Nephron progenitor cell (in vitro differentiated cells): ENCODE results near the gene ARMC9.

Experiments used
- DNase-seq: peaks from one replicate; pipeline ENCODE4 v3.0.0; 2021
- H3K27ac Mint-ChIP-seq: 2 replicates; pipeline ENCODE4 v1.8.0; 2021; ENCODE audit warnings: mild to moderate bottlenecking, moderate library complexity, mixed read lengths
- H3K27me3 Mint-ChIP-seq: 2 replicates; pipeline ENCODE4 v1.8.0; 2021; ENCODE audit warnings: mild to moderate bottlenecking, low read depth, mixed read lengths; ENCODE audit not compliant: poor library complexity
- H3K36me3 Mint-ChIP-seq: 2 replicates; pipeline ENCODE4 v1.8.0; 2021; ENCODE audit warnings: low read depth, mixed read lengths
- H3K4me1 Mint-ChIP-seq: 2 replicates; pipeline ENCODE4 v1.8.0; 2021; ENCODE audit warnings: mixed read lengths
- H3K4me3 Mint-ChIP-seq: 2 replicates; pipeline ENCODE4 v1.8.0; 2021; ENCODE audit warnings: mild to moderate bottlenecking, moderate library complexity, mixed read lengths
- H3K9me3 Mint-ChIP-seq: 2 replicates; pipeline ENCODE4 v1.8.0; 2021; ENCODE audit warnings: mild to moderate bottlenecking, moderate library complexity, mixed read lengths
- TF ChIP-seq, protein P1 (sequence below): fragments of 200-600 bp; sonication (generic); IDR thresholded peaks from 2 replicates; pipeline ENCODE4 v1.5.0; 2021; ENCODE audit warnings: antibody characterized with exemption

The ARMC9 gene

DNA sequence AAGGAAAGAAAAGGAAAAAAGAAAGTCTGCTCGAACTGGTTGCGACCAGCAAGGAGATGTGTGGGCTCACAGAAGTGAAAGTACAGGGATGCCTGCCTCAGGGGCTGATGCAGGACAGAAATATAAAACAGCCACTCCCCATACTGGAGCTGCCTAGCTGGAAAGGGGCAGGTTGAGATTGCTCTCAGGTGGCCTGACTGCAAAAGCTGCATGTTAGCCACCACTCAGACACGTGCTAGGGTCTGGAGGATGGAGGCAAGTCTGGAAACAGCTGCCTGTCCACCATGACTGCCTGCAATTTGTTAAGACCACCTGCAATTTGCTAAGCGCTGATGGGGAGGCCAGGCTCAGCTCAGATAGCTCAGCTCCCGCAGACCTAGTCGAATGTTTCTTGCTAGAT is 215.0 kb downstream of the ARMC9 start:
- H3K4me1 Mint-ChIP-seq: peaks cover 21% of the 10 kb centered on the region
- TF ChIP-seq, protein P1, sequence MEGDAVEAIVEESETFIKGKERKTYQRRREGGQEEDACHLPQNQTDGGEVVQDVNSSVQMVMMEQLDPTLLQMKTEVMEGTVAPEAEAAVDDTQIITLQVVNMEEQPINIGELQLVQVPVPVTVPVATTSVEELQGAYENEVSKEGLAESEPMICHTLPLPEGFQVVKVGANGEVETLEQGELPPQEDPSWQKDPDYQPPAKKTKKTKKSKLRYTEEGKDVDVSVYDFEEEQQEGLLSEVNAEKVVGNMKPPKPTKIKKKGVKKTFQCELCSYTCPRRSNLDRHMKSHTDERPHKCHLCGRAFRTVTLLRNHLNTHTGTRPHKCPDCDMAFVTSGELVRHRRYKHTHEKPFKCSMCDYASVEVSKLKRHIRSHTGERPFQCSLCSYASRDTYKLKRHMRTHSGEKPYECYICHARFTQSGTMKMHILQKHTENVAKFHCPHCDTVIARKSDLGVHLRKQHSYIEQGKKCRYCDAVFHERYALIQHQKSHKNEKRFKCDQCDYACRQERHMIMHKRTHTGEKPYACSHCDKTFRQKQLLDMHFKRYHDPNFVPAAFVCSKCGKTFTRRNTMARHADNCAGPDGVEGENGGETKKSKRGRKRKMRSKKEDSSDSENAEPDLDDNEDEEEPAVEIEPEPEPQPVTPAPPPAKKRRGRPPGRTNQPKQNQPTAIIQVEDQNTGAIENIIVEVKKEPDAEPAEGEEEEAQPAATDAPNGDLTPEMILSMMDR: no peak
- DNase-seq: no peak
- H3K4me3 Mint-ChIP-seq: no peak overlapping the region
- H3K27ac Mint-ChIP-seq: no peak overlapping the region
- peaks cover 21% of the 10 kb centered on the region for H3K27me3 Mint-ChIP-seq
- H3K9me3 Mint-ChIP-seq: peaks cover 23% of the 10 kb centered on the region
- H3K36me3 Mint-ChIP-seq: peaks cover 5% of the 10 kb centered on the region

- H3K36me3 Mint-ChIP-seq: peaks cover 5% of the 10 kb centered on the region
- DNase-seq: no peak
- H3K27me3 Mint-ChIP-seq: peaks cover 23% of the 10 kb centered on the region
- H3K4me1 Mint-ChIP-seq: peaks cover 26% of the 10 kb centered on the region
- TF ChIP-seq, protein P1: no peak
- peaks cover 19% of the 10 kb centered on the region for H3K9me3 Mint-ChIP-seq
- H3K4me3 Mint-ChIP-seq: peak overlapping the region; percentile 8
- H3K27ac Mint-ChIP-seq: no peak overlapping the region
Observed at GRCh38 chr2:231413921-231414476, 215.6 kb downstream of the ARMC9 start.

- H3K36me3 Mint-ChIP-seq: peaks cover 5% of the 10 kb centered on the region
- H3K27ac Mint-ChIP-seq: no peak overlapping the region
- DNase-seq: no peak
- TF ChIP-seq, protein P1: no peak
- peaks cover 17% of the 10 kb centered on the region for H3K9me3 Mint-ChIP-seq
- H3K4me1 Mint-ChIP-seq: peaks cover 30% of the 10 kb centered on the region
- H3K4me3 Mint-ChIP-seq: no peak overlapping the region
- peaks cover 23% of the 10 kb centered on the region for H3K27me3 Mint-ChIP-seq
Observed at GRCh38 chr2:231415029-231415428, 216.6 kb downstream of the ARMC9 start.

- Mint-ChIP-seq H3K36me3 (no peaks in the 10 kb centered on the region), H3K9me3 (no peaks in the 10 kb centered on the region), H3K27ac (no peak overlapping the region), H3K27me3 (peaks cover 17% of the 10 kb centered on the region), H3K4me1 (peaks cover 13% of the 10 kb centered on the region), H3K4me3 (no peak overlapping the region)
- TF ChIP-seq, protein P1: no peak
- DNase-seq: no peak
Observed at GRCh38 chr2:231418820-231419640, 220.6 kb downstream of the ARMC9 start.

DNA sequence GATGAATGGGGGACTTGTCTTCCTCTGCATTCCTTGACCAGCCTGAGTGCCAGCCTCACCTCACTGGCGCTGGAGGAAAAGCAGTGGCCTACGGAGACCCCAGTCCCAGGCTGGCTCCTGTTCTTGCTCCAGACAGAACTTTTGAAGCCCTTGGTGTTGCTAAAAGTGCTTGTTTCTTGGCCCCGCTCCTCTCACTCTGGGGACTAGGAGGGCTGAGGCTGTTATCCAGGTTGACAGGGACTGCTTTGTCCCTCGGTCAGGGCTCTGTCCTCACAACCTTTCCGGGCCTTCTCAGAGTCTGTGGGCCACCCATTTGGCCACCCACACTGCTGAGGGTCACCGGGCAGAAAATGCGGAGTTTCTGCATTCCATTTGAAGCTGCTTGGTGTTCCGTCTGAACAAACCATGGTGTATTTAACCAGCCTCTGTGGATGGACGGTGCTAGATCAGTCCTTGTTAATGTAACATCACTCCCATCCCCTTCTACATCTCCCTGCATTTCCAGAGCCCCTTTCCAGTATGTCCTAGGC is 222.7 kb downstream of the ARMC9 start:
- H3K36me3 Mint-ChIP-seq: no peaks in the 10 kb centered on the region
- DNase-seq: no peak
- H3K9me3 Mint-ChIP-seq: no peaks in the 10 kb centered on the region
- no peak overlapping the region for H3K27ac Mint-ChIP-seq
- H3K4me3 Mint-ChIP-seq: no peak overlapping the region
- H3K27me3 Mint-ChIP-seq: peaks cover 16% of the 10 kb centered on the region
- TF ChIP-seq, protein P1: no peak
- peaks cover 18% of the 10 kb centered on the region for H3K4me1 Mint-ChIP-seq
